ENCODE measurements around the gene LIN37. TPM values are rescaled to one million over a fixed set of nuclear protein-coding genes. Genes with fewer than 3 reads are reported as not detected.

Gene LIN37
- total RNA-seq, 1 experiment from 2014 or later = 5.9 TPM

DNA sequence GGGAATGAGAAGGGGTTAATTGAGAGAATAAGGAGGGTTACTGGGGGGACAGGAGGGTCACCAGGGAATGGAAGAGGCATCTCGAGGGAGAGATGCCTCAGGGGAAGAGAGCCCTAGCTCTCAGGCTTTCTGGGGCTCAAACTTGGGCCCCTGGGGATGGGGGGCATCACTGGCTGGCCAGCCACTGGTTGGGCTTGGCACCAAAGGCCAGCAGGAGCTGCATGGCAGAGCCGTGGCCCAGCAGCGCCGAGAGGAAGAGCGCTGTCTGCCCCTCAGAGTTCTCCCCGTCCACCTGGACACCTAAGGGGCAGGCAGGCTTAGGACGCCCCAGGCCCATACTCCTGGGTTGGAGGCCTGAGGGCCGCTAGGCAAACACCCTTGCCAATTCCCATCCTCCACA lies 44.5 kb downstream of the LIN37 start:
- Histone ChIP-seq H3K14ac (ENCODE audit: insufficient read depth, low read length) (no peak overlapping the region), H2AK5ac (ENCODE audit: insufficient read length, low read length) (no peak overlapping the region), H3K18ac (ENCODE audit: insufficient read length, low read depth, low read length) (no peak overlapping the region), H3K79me1 (ENCODE audit: insufficient read depth, low read depth, low read length, poor library complexity, severe bottlenecking) (no peaks in the 10 kb centered on the region), H3K23me2 (ENCODE audit: insufficient read length, low read depth, low read length, poor library complexity, severe bottlenecking) (peaks cover 5% of the 10 kb centered on the region), H4K5ac (ENCODE audit: insufficient read length, low read depth, low read length) (no peak overlapping the region), H3K4me2 (ENCODE audit: insufficient read depth, insufficient read length, low read length) (no peak overlapping the region), H3K9ac (ENCODE audit: extremely low read depth, insufficient read length, low read length) (no peak overlapping the region), H3K23ac (ENCODE audit: insufficient read length, low read depth, low read length) (no peak overlapping the region), H3K56ac (ENCODE audit: insufficient read length, low read depth, low read length) (no peak overlapping the region), H3K79me2 (ENCODE audit: insufficient read depth, low read length) (no peaks in the 10 kb centered on the region), H4K8ac (replicated peaks; ENCODE audit: insufficient read length, low read depth, low read length) (no peak overlapping the region), H2AFZ (ENCODE audit: low read length) (no peak overlapping the region), H2BK15ac (ENCODE audit: low read depth, low read length) (no peak overlapping the region), H3K27me3 (ENCODE audit: insufficient read depth, low read length) (peaks cover 3% of the 10 kb centered on the region; the same call in 1 of the 2 replicates), H3K4ac (ENCODE audit: low read depth, low read length) (no peak overlapping the region), H3K4me1 (ENCODE audit: insufficient read depth, low read length) (0 out of 2 replicates have a peak, but pooled peaks cover 1% of the 10 kb centered on the region), H4K91ac (ENCODE audit: insufficient read length, low read depth, low read length) (no peak overlapping the region), H3T11ph (ENCODE audit: low read length) (no peak overlapping the region), H3K9me3 (ENCODE audit: control insufficient read depth, low read depth, low read length) (no peaks in the 10 kb centered on the region), H3K27ac (ENCODE audit: insufficient read length, low read depth, low read length) (no peak overlapping the region), H2BK12ac (ENCODE audit: insufficient read length, low read depth, low read length) (no peak overlapping the region), H2BK20ac (ENCODE audit: low read depth, low read length, poor library complexity, severe bottlenecking) (no peak overlapping the region), H2BK5ac (ENCODE audit: insufficient read length, low read length) (no peak overlapping the region), H4K20me1 (ENCODE audit: control insufficient read depth, insufficient read depth, insufficient read length) (peaks cover 3% of the 10 kb centered on the region), H2BK120ac (ENCODE audit: low read depth, low read length, poor library complexity, severe bottlenecking) (no peak overlapping the region)
- H3K27me3 Mint-ChIP-seq (ENCODE audit: low read depth) = peaks cover 33% of the 10 kb centered on the region
- no peak overlapping the region for H3K27ac Mint-ChIP-seq
- H3K4me1 Mint-ChIP-seq = peaks cover 8 to 18% of the 10 kb centered on the region in 2 experiments
- TF ChIP-seq, protein P1, sequence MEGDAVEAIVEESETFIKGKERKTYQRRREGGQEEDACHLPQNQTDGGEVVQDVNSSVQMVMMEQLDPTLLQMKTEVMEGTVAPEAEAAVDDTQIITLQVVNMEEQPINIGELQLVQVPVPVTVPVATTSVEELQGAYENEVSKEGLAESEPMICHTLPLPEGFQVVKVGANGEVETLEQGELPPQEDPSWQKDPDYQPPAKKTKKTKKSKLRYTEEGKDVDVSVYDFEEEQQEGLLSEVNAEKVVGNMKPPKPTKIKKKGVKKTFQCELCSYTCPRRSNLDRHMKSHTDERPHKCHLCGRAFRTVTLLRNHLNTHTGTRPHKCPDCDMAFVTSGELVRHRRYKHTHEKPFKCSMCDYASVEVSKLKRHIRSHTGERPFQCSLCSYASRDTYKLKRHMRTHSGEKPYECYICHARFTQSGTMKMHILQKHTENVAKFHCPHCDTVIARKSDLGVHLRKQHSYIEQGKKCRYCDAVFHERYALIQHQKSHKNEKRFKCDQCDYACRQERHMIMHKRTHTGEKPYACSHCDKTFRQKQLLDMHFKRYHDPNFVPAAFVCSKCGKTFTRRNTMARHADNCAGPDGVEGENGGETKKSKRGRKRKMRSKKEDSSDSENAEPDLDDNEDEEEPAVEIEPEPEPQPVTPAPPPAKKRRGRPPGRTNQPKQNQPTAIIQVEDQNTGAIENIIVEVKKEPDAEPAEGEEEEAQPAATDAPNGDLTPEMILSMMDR (conservative IDR thresholded peaks at IDR 0.05) = no peak
- H3K4me3 Mint-ChIP-seq = no peak overlapping the region; a peak in 1 of 5 replicates
- no peaks in the 10 kb centered on the region; a peak in 1 of 7 replicates for H3K36me3 Mint-ChIP-seq (ENCODE audit: insufficient read depth in 1 of 3, low read depth in 3 of 3)
- no peak for DNase-seq
- no peaks in the 10 kb centered on the region for H3K9me3 Mint-ChIP-seq
- no CpG with 5 or more reads among the region's 8 CpGs for WGBS (ENCODE audit: extremely low coverage, insufficient read length, low lambda C conversion rate)

Data from H9 (cell line).